OCI-LY3 (cell line): Measurements from ENCODE around the gene IGF2BP3.

ENCODE experiments used
- H2AFZ ChIP-seq: fragments of 200-600, 300-600 bp; shearing (Covaris generic); 2 replicates; pipeline ENCODE4 v1.6.0; 2014; ENCODE audit warnings: antibody characterized with exemption, low read depth, low read length
- H3K27ac ChIP-seq: fragments of 200-600, 300-600 bp; sonication (generic); 2 replicates; pipeline ENCODE4 v1.5.1; 2014; ENCODE audit warnings: mild to moderate bottlenecking, low read length, moderate library complexity, mixed read lengths
- H3K27me3 ChIP-seq: fragments of 200-600, 300-600 bp; sonication (generic); 2 replicates; pipeline ENCODE4 v1.6.1; 2014; ENCODE audit warnings: low read depth, low read length, mixed read lengths
- H3K36me3 ChIP-seq: fragments of 200-600, 300-600 bp; sonication (generic); replicated peaks from 2 replicates; pipeline ENCODE3; 2014; ENCODE audit warnings: low read depth, low read length, mixed read lengths
- H3K4me1 ChIP-seq: fragments of 300-600, 200-600 bp; sonication (generic); 2 replicates; pipeline ENCODE4 v1.6.1; 2014; ENCODE audit warnings: low read length, mixed read lengths
- H3K4me2 ChIP-seq: fragments of 200-600, 300-600 bp; sonication (generic); 2 replicates; pipeline ENCODE4 v1.6.1; 2014; ENCODE audit warnings: low read length, mixed read lengths
- H3K4me3 ChIP-seq: fragments of 300-600, 200-600 bp; sonication (generic); 2 replicates; pipeline ENCODE4 v1.5.1; 2014; ENCODE audit warnings: antibody characterized with exemption, mild to moderate bottlenecking, low read length, moderate library complexity
- H3K79me2 ChIP-seq: fragments of 300-600, 200-600 bp; shearing (Covaris generic); 2 replicates; pipeline ENCODE4 v1.6.1; 2014; ENCODE audit warnings: mild to moderate bottlenecking, low read length, mixed read lengths
- H3K9ac ChIP-seq: fragments of 300-600, 200-600 bp; shearing (Covaris generic); 2 replicates; pipeline ENCODE4 v1.6.0; 2014; ENCODE audit warnings: mild to moderate bottlenecking, low read length, moderate library complexity
- H3K9me3 ChIP-seq: fragments of 200-600, 300-600 bp; shearing (Covaris generic); 2 replicates; pipeline ENCODE4 v1.6.1; 2014; ENCODE audit warnings: low read length, mixed read lengths; ENCODE audit not compliant: insufficient read depth
- H4K20me1 ChIP-seq: fragments of 200-600, 300-600 bp; sonication (generic); 2 replicates; pipeline ENCODE4 v1.6.1; 2016; ENCODE audit warnings: low read length, mixed read lengths; ENCODE audit not compliant: insufficient read depth
- CTCF ChIP-seq: fragments of 200-600, 300-600 bp; sonication (generic); IDR thresholded peaks from 2 replicates; pipeline ENCODE4 v1.5.1; 2014; ENCODE audit warnings: antibody characterized with exemption, low read length, low read depth
- EZH2phosphoT487 ChIP-seq: fragments of 200-600 bp; shearing (Covaris generic); IDR thresholded peaks from 2 replicates; pipeline ENCODE4 v1.6.1; 2018; ENCODE audit warnings: antibody characterized with exemption, mixed run types, low read depth

IGF2BP3 gene

GRCh38 chr7:23292623-23293022 lies 177.7 kb downstream of the IGF2BP3 start:
- Histone ChIP-seq H3K4me1 (no peaks in the 10 kb centered on the region), H3K27me3 (no peaks in the 10 kb centered on the region), H3K9ac (no peak overlapping the region), H3K4me3 (no peak overlapping the region), H3K36me3 (no peaks in the 10 kb centered on the region), H4K20me1 (no peaks in the 10 kb centered on the region), H2AFZ (no peak overlapping the region), H3K79me2 (no peaks in the 10 kb centered on the region), H3K9me3 (no peaks in the 10 kb centered on the region), H3K4me2 (no peak overlapping the region), H3K27ac (no peak overlapping the region)
- no peak for TF ChIP-seq CTCF

- Histone ChIP-seq H3K4me2 (no peak overlapping the region), H3K9me3 (no peaks in the 10 kb centered on the region), H3K4me3 (no peak overlapping the region), H3K4me1 (no peaks in the 10 kb centered on the region), H4K20me1 (no peaks in the 10 kb centered on the region), H2AFZ (no peak overlapping the region), H3K79me2 (no peaks in the 10 kb centered on the region), H3K27me3 (no peaks in the 10 kb centered on the region), H3K9ac (no peak overlapping the region), H3K36me3 (no peaks in the 10 kb centered on the region), H3K27ac (no peak overlapping the region)
- TF ChIP-seq EZH2phosphoT487 (no peak), CTCF (no peak)
Observed at GRCh38 chr7:23291957-23292560, 178.2 kb downstream of the IGF2BP3 start.

GRCh38 chr7:23290993-23291392 lies 179.3 kb downstream of the IGF2BP3 start:
- no peaks in the 10 kb centered on the region for H3K27me3 ChIP-seq
- no peak for TF ChIP-seq EZH2phosphoT487
- no peak for TF ChIP-seq CTCF
- no peak overlapping the region for H3K9ac ChIP-seq
- no peaks in the 10 kb centered on the region for H3K79me2 ChIP-seq
- no peaks in the 10 kb centered on the region for H3K4me1 ChIP-seq
- no peak overlapping the region for H3K4me3 ChIP-seq
- H4K20me1 ChIP-seq, result no peaks in the 10 kb centered on the region
- H3K36me3 ChIP-seq, result no peaks in the 10 kb centered on the region
- no peaks in the 10 kb centered on the region for H3K9me3 ChIP-seq
- H3K27ac ChIP-seq, result no peak overlapping the region
- H2AFZ ChIP-seq, result no peak overlapping the region
- H3K4me2 ChIP-seq, result no peak overlapping the region

GRCh38 chr7:23287612-23288011 lies 182.7 kb downstream of the IGF2BP3 start:
- H3K4me3 ChIP-seq, result no peak overlapping the region
- H3K79me2 ChIP-seq, result no peaks in the 10 kb centered on the region
- H3K9me3 ChIP-seq, result no peaks in the 10 kb centered on the region

More at GRCh38 chr7:23287612-23288011, 182.7 kb downstream of the IGF2BP3 start:
- Histone ChIP-seq H3K4me2 (no peak overlapping the region), H2AFZ (no peak overlapping the region), H3K4me1 (no peaks in the 10 kb centered on the region), H3K27ac (no peak overlapping the region), H3K27me3 (no peaks in the 10 kb centered on the region), H4K20me1 (no peaks in the 10 kb centered on the region), H3K36me3 (no peaks in the 10 kb centered on the region), H3K9ac (no peak overlapping the region)
- TF ChIP-seq EZH2phosphoT487 (no peak), CTCF (no peak)
